ENCODE data around the gene SH3GL1. TPM values are rescaled to one million over a fixed set of nuclear protein-coding genes. Genes with fewer than 3 reads are reported as not detected.
A peak's percentile ranks its signal among the peaks of the same experiment; 100 is the strongest.
"Not testable (repeated sequence)": the region's sequence is repeated elsewhere in the genome, so short reads cannot be mapped to it uniquely, and the experiment has no call there.

The SH3GL1 gene
- total RNA-seq, 1 donor from 2014 or later = 115 TPM

DNA sequence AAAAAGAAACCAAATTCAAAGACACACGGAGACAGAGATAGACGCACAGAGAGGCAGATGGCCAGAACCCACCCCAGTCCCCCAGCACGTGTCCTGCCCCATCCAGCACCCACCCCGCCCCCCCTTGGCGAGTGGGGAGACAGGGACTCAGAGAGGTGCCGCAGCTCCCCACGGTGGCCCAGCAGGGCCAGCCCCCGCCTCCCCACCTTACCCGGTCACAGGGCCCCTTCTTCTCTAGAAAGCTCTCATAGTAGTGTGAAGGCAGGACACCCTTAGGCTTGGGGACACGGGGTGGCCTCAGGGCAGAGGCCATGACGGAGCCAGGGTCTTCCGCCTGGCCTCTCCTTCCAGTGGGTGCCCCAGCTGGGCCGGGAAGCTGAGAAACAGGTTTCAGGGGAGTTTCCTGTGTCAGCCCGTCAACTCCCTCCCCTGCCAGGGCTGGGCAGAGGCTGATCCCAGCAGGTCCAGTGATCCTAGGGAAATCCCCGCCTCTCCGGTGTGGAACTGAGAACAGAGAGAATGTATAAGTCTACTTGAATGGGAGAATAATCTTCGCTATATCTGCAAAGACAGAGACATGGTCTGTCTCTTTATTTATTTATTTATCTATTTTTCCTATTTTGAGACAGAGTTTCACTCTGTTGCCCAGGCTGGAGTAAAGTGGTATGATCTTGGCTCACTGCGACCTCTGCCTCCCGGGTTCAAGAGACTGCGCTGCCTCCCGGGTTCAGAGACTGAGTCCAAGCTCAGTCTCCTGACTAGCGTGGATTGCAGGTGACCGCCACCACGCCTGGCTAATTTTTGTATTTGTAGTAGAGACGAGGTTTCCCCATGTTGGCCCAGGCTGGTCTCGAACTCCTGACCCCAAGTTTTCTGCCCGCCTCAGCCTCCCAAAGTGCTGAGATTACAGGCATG lies 61.6 kb downstream of the SH3GL1 start, which contains the start of gene STAP2:
TSS of gene STAP2 (minus strand) at position 387 of the 915 bp plus-strand sequence. CDS start at position 313, 74 bp downstream.
- TF ChIP-seq, protein P1, sequence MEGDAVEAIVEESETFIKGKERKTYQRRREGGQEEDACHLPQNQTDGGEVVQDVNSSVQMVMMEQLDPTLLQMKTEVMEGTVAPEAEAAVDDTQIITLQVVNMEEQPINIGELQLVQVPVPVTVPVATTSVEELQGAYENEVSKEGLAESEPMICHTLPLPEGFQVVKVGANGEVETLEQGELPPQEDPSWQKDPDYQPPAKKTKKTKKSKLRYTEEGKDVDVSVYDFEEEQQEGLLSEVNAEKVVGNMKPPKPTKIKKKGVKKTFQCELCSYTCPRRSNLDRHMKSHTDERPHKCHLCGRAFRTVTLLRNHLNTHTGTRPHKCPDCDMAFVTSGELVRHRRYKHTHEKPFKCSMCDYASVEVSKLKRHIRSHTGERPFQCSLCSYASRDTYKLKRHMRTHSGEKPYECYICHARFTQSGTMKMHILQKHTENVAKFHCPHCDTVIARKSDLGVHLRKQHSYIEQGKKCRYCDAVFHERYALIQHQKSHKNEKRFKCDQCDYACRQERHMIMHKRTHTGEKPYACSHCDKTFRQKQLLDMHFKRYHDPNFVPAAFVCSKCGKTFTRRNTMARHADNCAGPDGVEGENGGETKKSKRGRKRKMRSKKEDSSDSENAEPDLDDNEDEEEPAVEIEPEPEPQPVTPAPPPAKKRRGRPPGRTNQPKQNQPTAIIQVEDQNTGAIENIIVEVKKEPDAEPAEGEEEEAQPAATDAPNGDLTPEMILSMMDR (IDR thresholded peaks at IDR 0.05) = no peak
- H3K4me3 Mint-ChIP-seq (ENCODE audit: unreplicated experiment) = peak within 1 kb of the TSS; percentile 66
- no peaks in the 10 kb centered on the region for H3K27me3 Mint-ChIP-seq (ENCODE audit: unreplicated experiment)
- peak within 1 kb of the TSS; percentile 86 for H3K27ac Mint-ChIP-seq (ENCODE audit: unreplicated experiment)
- DNase-seq (ENCODE audit: extremely low spot score, unreplicated experiment) = no peak
- H3K4me1 Mint-ChIP-seq (ENCODE audit: unreplicated experiment) = peaks cover 15% of the 10 kb centered on the region
- H3K36me3 Mint-ChIP-seq (ENCODE audit: unreplicated experiment) = no peaks in the 10 kb centered on the region
- H3K9me3 Mint-ChIP-seq (ENCODE audit: unreplicated experiment) = no peaks in the 10 kb centered on the region

DNA sequence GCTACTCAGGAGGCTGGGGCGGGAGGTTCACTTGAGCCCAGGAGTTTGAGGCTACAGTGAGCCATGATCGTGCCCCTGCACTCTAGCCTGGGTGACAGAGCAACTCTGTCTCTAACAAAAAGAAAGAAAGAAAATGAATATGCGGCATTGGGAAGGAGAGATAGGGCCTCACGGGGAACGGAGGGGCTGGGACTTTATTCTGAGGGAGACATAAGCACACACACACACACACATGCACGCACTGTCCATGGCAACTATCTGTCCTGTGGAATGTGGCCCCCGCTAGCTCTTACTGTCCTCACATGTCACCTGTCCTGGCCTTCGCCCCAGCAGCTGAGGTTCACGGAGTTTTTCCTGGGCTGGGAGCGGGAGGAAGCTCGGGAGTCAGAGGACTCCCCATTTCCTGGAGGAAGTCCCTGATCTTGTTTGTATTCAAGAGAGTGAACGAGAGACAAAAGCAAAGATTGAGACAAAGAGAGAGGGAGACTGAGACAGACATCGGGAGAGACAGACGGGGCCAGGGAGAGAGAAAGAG lies 62.4 kb downstream of the SH3GL1 start:
- Mint-ChIP-seq H3K4me3 (ENCODE audit: unreplicated experiment) (peak overlapping the region; percentile 66), H3K27me3 (ENCODE audit: unreplicated experiment) (no peaks in the 10 kb centered on the region), H3K4me1 (ENCODE audit: unreplicated experiment) (peaks cover 15% of the 10 kb centered on the region), H3K36me3 (ENCODE audit: unreplicated experiment) (no peaks in the 10 kb centered on the region), H3K9me3 (ENCODE audit: unreplicated experiment) (no peaks in the 10 kb centered on the region), H3K27ac (ENCODE audit: unreplicated experiment) (peak overlapping the region; percentile 86)
- TF ChIP-seq, protein P1 (IDR thresholded peaks at IDR 0.05) = no peak
- DNase-seq (ENCODE audit: extremely low spot score, unreplicated experiment) = no peak

DNA sequence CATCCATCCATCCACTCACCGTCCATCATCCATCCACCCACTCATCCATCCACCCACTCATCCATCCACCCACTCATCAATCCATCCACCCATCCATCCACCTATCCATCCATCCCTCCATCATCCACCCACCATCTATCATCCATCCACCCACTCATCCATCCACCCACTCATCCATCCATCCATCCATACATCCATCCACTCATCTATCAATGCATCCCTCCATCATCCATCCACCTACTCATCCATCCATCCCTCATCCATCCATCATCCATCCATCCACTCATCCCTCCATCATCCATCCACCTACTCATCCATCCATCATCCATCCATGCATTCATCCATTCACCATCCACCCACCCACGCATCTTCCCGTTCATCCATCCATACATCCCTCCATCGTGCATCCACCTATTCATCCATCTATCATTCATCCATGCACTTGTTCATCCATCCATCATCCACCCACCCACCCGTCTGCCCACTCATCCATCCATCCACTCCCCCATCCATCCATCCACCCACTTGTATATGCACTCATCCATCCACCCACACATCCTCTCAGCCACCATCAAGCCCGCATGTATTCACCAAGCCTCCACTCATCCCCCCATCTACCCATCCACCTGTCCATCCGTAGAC lies 65.3 kb downstream of the SH3GL1 start:
- Mint-ChIP-seq H3K4me1 (ENCODE audit: unreplicated experiment) (peaks cover 8% of the 10 kb centered on the region), H3K27ac (ENCODE audit: unreplicated experiment) (no peak overlapping the region), H3K36me3 (ENCODE audit: unreplicated experiment) (no peaks in the 10 kb centered on the region), H3K9me3 (ENCODE audit: unreplicated experiment) (no peaks in the 10 kb centered on the region), H3K4me3 (ENCODE audit: unreplicated experiment) (no peak overlapping the region), H3K27me3 (ENCODE audit: unreplicated experiment) (no peaks in the 10 kb centered on the region)
- TF ChIP-seq, protein P1 (IDR thresholded peaks at IDR 0.05) = no peak
- no peak for DNase-seq (ENCODE audit: extremely low spot score, unreplicated experiment)

DNA sequence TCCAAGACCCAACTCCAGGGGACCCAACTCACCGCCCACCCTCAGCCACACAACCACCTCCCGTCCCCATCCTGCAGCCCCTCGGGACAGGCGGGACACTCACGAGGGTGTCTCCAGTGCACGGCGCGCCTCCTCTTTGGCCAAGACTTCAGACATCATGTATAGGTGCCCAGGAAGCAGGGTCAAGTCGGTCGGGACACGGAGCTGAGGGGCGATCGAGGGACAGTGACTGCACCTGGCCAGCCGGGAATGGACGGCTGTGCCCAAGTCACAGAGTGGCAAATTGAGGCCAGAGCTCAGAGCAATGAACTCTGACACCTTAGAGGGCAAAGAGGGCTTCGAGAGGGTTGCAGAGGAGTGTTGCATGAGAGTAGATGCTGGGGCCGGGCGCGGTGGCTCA lies 70.5 kb downstream of the SH3GL1 start:
- no peak for DNase-seq (ENCODE audit: extremely low spot score, unreplicated experiment)
- Mint-ChIP-seq H3K4me3 (ENCODE audit: unreplicated experiment) (no peak overlapping the region), H3K27me3 (ENCODE audit: unreplicated experiment) (peaks cover 8% of the 10 kb centered on the region), H3K27ac (ENCODE audit: unreplicated experiment) (no peak overlapping the region), H3K9me3 (ENCODE audit: unreplicated experiment) (no peaks in the 10 kb centered on the region), H3K4me1 (ENCODE audit: unreplicated experiment) (peaks cover 20% of the 10 kb centered on the region), H3K36me3 (ENCODE audit: unreplicated experiment) (no peaks in the 10 kb centered on the region)
- TF ChIP-seq, protein P1 (IDR thresholded peaks at IDR 0.05) = no peak

DNA sequence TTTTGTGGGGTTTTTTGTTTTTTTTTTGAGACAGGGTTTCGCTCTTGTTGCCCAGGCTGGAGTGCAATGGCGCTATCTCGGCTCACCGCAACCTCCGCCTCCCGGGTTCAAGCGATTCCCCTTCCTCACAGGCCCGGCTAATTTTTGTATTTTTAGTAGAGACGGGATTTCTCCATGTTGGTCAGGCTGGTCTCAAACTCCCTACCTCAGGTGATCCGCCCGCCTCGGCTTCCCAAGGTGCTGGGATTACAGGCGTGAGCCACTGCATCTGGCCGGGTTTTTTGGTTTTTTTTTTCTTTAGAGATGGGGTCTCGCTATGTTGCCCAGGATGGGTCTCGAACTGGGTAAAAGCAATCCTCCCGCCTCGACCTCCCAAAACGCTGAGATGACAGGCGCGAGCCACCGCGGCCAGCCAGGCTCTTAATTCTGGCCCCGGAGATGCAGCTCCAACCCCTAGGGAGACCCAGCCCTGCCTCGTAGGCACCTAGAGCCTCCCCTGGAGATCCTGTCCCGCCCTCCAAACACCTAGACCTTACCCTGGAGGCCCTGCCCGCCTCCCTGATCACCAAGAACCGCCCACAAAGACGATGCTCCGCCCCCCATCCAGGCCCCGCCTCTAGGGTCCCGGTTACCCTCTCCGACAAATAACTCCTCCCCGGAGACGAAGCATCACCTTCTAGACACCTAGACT lies 71.2 kb downstream of the SH3GL1 start:
- not testable (repeated sequence) for H3K27me3 Mint-ChIP-seq (ENCODE audit: unreplicated experiment); DNase-seq (ENCODE audit: extremely low spot score, unreplicated experiment); H3K27ac Mint-ChIP-seq (ENCODE audit: unreplicated experiment); H3K9me3 Mint-ChIP-seq (ENCODE audit: unreplicated experiment); H3K36me3 Mint-ChIP-seq (ENCODE audit: unreplicated experiment)
- peak overlapping the region; percentile 77 for H3K4me3 Mint-ChIP-seq (ENCODE audit: unreplicated experiment)
- H3K4me1 Mint-ChIP-seq (ENCODE audit: unreplicated experiment) = peaks cover 20% of the 10 kb centered on the region
